Stimulated activated CD8-positive, alpha-beta memory T cell treated with anti-CD3 and anti-CD28 coated beads, Interleukin-7, amount 100 ng/mL, for 48 hours (primary cell): ENCODE results near the gene SCRN3.
A peak's percentile ranks its signal among the peaks of the same experiment; 100 is the strongest.
"Not testable (repeated sequence)": the region's sequence is repeated elsewhere in the genome, so short reads cannot be mapped to it uniquely, and the experiment has no call there.

Source experiments
- DNase-seq, 2 donors: peaks; one replicate each; pipeline ENCODE4 v3.0.0-alpha.2; 2020; ENCODE audit warnings: low read depth in 1 of 2; ENCODE audit errors: extremely low read depth in 1 of 2

The SCRN3 gene

GRCh38 chr2:174395284-174395968 is at the start of gene SCRN3:
Gene SCRN3 (plus strand): TSS chr2:174395730. CDS start chr2:174398284, 2,554 bp downstream.
- peak; percentile 49 to 71 for DNase-seq

- no peak for DNase-seq
These were observed 45.5 kb upstream of the SCRN3 start for GRCh38 chr2:174350018-174350417.

GRCh38 chr2:174350593-174351181 is 44.8 kb upstream of the SCRN3 start:
- no peak for DNase-seq

- DNase-seq, result no peak
These were observed 42.5 kb upstream of the SCRN3 start for GRCh38 chr2:174353004-174353403.

GRCh38 chr2:174356347-174356746 is 39.2 kb upstream of the SCRN3 start:
- DNase-seq, result no peak

- not testable (repeated sequence) for DNase-seq
These were observed 35.9 kb upstream of the SCRN3 start for GRCh38 chr2:174359663-174360062.

- DNase-seq, result no peak
These were observed 32.6 kb upstream of the SCRN3 start for GRCh38 chr2:174362949-174363348.

- DNase-seq, result not testable (repeated sequence)
These were observed 31.9 kb upstream of the SCRN3 start for GRCh38 chr2:174363492-174364225.

- DNase-seq, result no peak
These were observed 30.9 kb upstream of the SCRN3 start for GRCh38 chr2:174364628-174365027.

- DNase-seq, result no peak
These were observed 30.0 kb upstream of the SCRN3 start for GRCh38 chr2:174365571-174365970.

- DNase-seq, result no peak
These were observed 26.8 kb upstream of the SCRN3 start for GRCh38 chr2:174368691-174369090.

GRCh38 chr2:174376967-174377366 is 18.6 kb upstream of the SCRN3 start:
- DNase-seq, result no peak

- DNase-seq, result no peak
These were observed 11.7 kb upstream of the SCRN3 start for GRCh38 chr2:174383796-174384195.

GRCh38 chr2:174385201-174385600 is 10.3 kb upstream of the SCRN3 start:
- DNase-seq, result no peak

- not testable (repeated sequence) for DNase-seq
These were observed 6.8 kb upstream of the SCRN3 start for GRCh38 chr2:174388706-174389105.

GRCh38 chr2:174389542-174389941 is 6.0 kb upstream of the SCRN3 start:
- DNase-seq, result no peak

- not testable (repeated sequence) for DNase-seq
These were observed 5.2 kb upstream of the SCRN3 start for GRCh38 chr2:174390303-174390702.

- no peak for DNase-seq
These were observed 2.8 kb upstream of the SCRN3 start for GRCh38 chr2:174392706-174393105.

GRCh38 chr2:174395969-174396630 is 570 bp downstream of the SCRN3 start:
- no peak for DNase-seq

- no peak for DNase-seq
These were observed 2.2 kb downstream of the SCRN3 start for GRCh38 chr2:174397773-174398172.

GRCh38 chr2:174399171-174399570 is 3.6 kb downstream of the SCRN3 start:
- DNase-seq, result no peak
